IPS-18c (cell line): ENCODE results near the gene PKD1.

Experiments used
- H3K4me3 ChIP-seq: 2 replicates; pipeline ENCODE4 v1.7.0; 2013; ENCODE audit warnings: low read depth, mild to moderate bottlenecking, low read length, moderate library complexity; ENCODE audit not compliant: insufficient read depth
- H3K9me3 ChIP-seq: one replicate; pipeline ENCODE4 v1.6.1; 2013; ENCODE audit warnings: mild to moderate bottlenecking, low read length, moderate library complexity; ENCODE audit not compliant: control insufficient read depth, insufficient read depth

PKD1 gene

GRCh38 chr16:2088759-2089358 lies 46.8 kb downstream of the PKD1 start:
- H3K4me3 ChIP-seq = no peak overlapping the region
- no peaks in the 10 kb centered on the region for H3K9me3 ChIP-seq

GRCh38 chr16:2087748-2088631 lies 47.7 kb downstream of the PKD1 start:
- H3K4me3 ChIP-seq = no peak overlapping the region
- H3K9me3 ChIP-seq = no peaks in the 10 kb centered on the region

- no peak overlapping the region for H3K4me3 ChIP-seq
- H3K9me3 ChIP-seq = no peaks in the 10 kb centered on the region
These were observed 48.6 kb downstream of the PKD1 start for GRCh38 chr16:2086812-2087747.

DNA sequence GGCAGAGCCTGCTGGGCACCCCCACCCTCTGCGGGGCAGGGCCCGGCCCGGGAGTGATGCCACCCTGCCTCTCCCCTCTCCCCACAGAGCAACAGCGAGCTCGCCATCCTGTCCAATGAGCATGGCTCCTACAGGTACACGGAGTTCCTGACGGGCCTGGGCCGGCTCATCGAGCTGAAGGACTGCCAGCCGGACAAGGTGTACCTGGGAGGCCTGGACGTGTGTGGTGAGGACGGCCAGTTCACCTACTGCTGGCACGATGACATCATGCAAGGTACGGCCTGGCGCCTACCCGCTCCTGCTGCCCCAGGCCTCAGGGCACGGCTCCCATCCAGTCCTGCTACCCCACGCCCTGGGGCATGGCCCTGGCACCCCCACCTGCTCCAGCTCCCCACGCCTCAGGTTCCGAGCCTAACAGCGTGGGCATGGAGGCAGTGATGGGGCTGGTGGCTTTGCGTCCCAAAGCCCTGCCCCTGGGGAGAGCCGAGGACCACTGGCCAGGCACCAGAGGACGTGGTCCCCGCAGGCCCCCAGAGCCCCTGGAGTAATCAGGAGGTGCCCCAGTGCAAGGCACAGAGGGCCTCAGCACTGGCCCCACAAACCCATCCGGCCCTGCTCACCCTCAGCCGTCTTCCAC lies 49.5 kb downstream of the PKD1 start:
- no peaks in the 10 kb centered on the region for H3K9me3 ChIP-seq
- H3K4me3 ChIP-seq = no peak overlapping the region

DNA sequence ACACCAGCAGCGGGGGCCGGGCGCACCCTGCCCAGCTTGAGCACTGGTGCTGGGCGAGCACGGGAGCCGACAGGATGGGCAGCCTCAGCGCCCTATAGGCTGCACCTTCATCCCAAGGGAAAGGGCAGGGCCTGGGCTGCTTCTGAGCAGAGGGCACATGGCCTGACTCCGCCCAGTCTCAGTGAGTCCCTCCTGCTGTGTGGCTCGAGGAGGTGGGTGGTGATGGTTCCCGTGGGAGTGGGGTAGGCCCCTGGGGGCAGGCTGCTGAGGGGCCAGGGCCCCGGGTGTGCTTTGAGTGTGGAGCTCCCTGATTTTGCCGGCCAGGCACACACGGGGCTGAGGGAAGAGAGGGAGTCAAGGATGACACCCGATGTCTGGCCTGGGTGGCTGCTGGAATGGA lies 50.0 kb downstream of the PKD1 start:
- no peaks in the 10 kb centered on the region for H3K9me3 ChIP-seq
- H3K4me3 ChIP-seq = no peak overlapping the region

GRCh38 chr16:2084895-2085625 lies 50.6 kb downstream of the PKD1 start:
- Histone ChIP-seq H3K9me3 (no peaks in the 10 kb centered on the region), H3K4me3 (no peak overlapping the region)

DNA sequence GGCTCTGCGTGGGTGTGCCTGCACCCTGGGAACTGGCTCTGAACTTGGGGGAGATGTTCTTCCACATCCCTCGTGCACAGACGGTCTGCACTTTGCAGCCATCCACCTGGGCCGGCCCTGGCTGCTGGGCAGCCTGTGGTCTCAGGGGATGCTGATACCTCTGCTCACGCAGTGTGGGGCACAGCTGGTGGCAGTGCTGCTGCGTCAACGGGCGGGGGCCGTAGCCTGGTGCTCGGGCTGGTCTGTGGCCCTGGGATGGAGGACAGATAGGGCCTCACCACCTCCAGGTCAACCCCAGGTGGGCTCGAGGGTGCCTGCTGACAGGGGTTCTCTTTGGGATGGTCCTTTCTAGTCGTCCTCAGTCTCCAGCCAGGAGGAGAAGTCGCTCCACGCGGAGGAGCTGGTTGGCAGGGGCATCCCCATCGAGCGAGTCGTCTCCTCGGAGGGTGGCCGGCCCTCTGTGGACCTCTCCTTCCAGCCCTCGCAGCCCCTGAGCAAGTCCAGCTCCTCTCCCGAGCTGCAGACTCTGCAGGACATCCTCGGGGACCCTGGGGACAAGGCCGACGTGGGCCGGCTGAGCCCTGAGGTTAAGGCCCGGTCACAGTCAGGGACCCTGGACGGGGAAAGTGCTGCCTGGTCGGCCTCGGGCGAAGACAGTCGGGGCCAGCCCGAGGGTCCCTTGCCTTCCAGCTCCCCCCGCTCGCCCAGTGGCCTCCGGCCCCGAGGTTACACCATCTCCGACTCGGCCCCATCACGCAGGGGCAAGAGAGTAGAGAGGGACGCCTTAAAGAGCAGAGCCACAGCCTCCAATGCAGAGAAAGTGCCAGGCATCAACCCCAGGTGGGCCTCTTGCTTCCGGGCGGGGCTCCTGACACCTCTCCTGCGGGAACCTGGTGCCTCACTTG lies 51.6 kb downstream of the PKD1 start:
- Histone ChIP-seq H3K9me3 (no peaks in the 10 kb centered on the region), H3K4me3 (no peak overlapping the region)

- no peaks in the 10 kb centered on the region for H3K9me3 ChIP-seq
- H3K4me3 ChIP-seq = no peak overlapping the region
These were observed 52.3 kb downstream of the PKD1 start for GRCh38 chr16:2083409-2083808.

- Histone ChIP-seq H3K4me3 (no peak overlapping the region), H3K9me3 (no peaks in the 10 kb centered on the region)
These were observed 52.7 kb downstream of the PKD1 start for GRCh38 chr16:2082983-2083364.

DNA sequence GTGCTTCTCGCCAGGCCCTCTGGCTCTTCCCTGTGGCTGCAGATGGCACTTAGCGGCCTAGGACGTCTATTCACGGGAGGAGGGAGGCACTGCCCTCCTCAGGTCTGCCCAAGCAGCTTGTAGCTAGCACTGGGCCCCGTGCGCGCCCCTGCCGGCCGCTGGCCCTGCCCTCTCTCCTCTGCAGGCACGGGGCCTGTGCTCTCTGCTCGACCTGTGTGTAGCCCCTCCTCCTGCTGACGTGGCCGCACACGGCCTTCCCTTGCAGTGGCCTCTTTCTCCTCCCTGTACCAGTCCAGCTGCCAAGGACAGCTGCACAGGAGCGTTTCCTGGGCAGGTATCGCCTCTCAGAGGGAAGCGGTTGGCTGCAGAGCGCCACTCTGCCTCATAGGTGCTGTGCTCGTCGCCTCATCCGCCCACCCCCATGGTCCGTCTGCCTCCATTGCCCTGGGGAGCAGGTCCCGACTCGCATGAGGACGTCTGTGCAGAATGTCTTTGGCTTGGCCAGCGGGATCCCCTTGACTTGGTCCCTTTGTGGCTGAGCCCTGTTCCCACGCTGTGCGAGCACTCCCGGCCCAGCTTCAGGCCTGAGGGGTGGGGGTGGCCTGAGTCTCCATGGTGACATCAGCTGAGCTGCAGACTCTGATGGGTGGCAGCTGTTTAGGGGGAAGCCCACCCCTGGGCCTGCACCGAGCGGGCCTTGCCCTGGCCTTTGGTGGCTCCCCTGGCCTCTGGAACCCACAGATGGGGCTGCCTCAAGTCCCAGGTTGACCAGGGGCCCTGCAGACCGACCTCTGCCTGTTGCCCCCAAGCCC lies 53.3 kb downstream of the PKD1 start:
- Histone ChIP-seq H3K9me3 (no peaks in the 10 kb centered on the region), H3K4me3 (no peak overlapping the region)

DNA sequence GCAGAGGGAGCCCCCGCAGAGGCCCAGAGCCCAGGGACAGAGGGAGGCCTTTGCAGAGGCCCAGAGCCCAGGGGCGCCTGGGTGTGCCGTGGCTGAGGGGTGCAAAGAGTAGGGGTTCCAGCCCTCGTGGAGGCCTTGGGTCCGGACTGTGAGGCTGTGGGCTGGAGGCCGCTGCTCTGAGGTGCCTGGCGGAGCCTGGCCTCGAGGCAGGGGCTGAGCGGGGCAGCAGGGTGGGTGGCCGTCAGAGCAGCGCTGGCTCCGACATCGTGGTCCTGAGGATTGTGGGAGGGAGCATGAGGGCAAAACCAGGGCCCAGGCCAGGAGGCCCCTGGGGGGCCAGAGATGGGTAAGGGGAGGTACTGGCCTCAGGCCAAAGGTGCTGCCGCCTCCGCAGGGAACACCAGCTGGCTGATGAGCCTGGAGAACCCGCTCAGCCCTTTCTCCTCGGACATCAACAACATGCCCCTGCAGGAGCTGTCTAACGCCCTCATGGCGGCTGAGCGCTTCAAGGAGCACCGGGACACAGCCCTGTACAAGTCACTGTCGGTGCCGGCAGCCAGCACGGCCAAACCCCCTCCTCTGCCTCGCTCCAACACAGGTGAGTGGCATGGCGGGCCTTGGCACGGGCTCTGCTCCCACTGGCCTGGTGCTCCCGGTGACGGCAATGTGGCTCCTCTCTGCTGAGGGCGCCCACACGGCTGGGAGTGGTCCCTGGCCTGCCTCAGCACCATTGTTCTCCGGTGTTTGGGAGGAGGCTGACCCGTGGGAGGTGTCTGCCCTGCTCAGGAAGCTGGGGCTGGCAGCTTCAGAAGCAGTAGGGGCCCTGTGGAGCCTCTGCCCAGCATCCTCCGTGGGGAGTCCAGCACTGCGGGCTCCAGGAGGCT lies 54.3 kb downstream of the PKD1 start:
- Histone ChIP-seq H3K4me3 (no peak overlapping the region), H3K9me3 (no peaks in the 10 kb centered on the region)

DNA sequence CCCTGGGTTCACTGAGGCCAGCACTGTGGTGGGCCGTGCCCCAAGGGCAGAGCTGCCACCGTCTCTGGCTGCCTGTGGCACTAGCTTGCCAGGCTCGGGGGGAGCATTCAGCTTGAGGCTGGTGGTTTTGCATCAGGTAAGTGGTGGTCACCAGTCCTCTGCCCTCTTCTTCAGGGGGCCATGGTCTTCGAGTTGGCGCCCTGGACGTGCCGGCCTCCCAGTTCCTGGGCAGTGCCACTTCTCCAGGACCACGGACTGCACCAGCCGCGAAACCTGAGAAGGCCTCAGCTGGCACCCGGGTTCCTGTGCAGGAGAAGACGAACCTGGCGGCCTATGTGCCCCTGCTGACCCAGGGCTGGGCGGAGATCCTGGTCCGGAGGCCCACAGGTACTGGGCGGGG lies 55.7 kb downstream of the PKD1 start:
- H3K9me3 ChIP-seq = no peaks in the 10 kb centered on the region
- H3K4me3 ChIP-seq = no peak overlapping the region

DNA sequence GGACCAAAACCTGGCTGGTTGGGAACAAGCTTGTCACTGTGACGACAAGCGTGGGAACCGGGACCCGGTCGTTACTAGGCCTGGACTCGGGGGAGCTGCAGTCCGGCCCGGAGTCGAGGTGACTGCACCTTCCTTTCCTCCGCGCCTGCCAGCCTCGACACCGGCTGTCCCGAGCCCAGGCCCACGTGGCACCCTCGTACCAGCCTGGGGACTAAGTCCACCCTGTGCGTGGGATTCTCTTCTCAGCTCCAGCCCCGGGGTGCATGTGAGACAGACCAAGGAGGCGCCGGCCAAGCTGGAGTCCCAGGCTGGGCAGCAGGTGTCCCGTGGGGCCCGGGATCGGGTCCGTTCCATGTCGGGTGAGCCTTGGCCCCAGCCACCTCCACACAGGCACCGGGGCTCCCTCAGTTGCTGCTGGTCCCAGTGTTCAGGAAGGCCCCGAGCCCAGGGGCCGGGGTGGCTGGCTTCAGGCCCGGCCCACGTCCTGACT lies 56.3 kb downstream of the PKD1 start:
- no peaks in the 10 kb centered on the region for H3K9me3 ChIP-seq
- H3K4me3 ChIP-seq = no peak overlapping the region

DNA sequence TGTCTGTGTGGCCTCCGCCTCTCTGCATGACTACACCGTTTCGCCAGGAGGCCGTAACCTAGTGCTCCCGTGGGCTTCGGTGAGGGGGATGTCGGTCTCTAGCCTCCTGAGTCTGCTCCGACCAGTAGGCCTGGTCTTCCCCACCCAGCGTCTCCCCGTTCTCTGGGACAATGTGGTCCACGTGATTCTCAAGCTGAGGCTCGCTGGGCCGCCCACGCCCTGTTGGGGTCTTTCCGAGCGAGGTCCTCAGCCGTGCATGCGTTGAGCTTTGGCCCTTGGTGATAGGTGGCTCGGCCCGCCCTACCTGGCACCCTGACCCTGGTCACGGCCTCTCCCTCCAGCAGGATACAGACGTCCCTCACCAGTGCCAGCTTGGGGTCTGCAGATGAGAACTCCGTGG lies 57.0 kb downstream of the PKD1 start:
- Histone ChIP-seq H3K4me3 (no peak overlapping the region), H3K9me3 (no peaks in the 10 kb centered on the region)
